Measurements from ENCODE around the gene COA8. TPM values are rescaled to one million over a fixed set of nuclear protein-coding genes. Genes with fewer than 3 reads are reported as not detected.

Gene COA8
- total and polyA plus RNA-seq, 2 of the 8 experiments (the other 6 are each of a cell fraction or from before 2014, with no cell fraction given): 7.1 to 35.5 TPM

DNA sequence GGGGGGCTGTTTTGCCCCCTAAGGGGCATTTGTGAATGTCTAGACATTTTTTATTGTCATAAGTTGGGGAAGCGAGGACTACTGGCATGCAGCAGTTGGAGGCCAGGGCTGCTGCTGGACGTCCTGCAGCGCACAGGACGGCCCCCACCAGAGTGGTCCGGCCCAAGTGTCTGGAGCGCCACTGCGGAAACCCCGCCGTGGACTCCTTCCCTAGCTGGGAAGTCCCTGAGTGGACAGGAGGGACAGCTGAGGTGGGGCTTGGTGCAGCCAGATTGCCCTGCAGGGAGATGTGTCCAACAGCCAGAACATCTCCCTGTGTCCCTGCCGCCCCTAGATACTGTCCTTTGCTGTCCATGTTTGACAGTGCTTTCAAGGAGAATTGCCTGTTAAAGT lies 45.6 kb upstream of the COA8 start:
- Histone ChIP-seq H4K8ac (ENCODE audit: extremely low read depth, insufficient read depth, low read length) (no peak overlapping the region), H3K23ac (ENCODE audit: insufficient read length) (no peak overlapping the region), H3K27me3 (replicated peaks in 1 of 4; ENCODE audit: control insufficient read depth in 3 of 4, extremely low read depth in 1 of 4, insufficient read depth in 3 of 4, low read length in 3 of 4) (no peaks in the 10 kb centered on the region), H2AK5ac (ENCODE audit: low read depth, low read length) (no peak overlapping the region), H3K4me2 (ENCODE audit: insufficient read depth in 1 of 2, low read depth in 2 of 2, low read length in 2 of 2) (no peak overlapping the region), H3K4me3 (ENCODE audit: extremely low read depth in 1 of 4, insufficient read depth in 2 of 4, low read depth in 3 of 4, low read length in 4 of 4) (no peak overlapping the region), H3K56ac (replicated peaks; ENCODE audit: insufficient read length, low read depth, low read length) (no peak overlapping the region), H3K4ac (replicated peaks; ENCODE audit: insufficient read length, low read depth, low read length) (no peak overlapping the region), H3K18ac (ENCODE audit: extremely low read depth, low read length) (no peak overlapping the region), H4K5ac (ENCODE audit: insufficient read length, low read depth, low read length) (no peak overlapping the region), H3K36me3 (ENCODE audit: control insufficient read depth in 2 of 4, insufficient read depth in 4 of 4, low read length in 3 of 4) (peaks cover 8 to 23% (median 17%) of the 10 kb centered on the region in 4 experiments; a peak in 7 of 8 replicates), H3K9me3 (ENCODE audit: insufficient read depth in 2 of 2, low read depth in 1 of 2, low read length in 1 of 2) (no peaks in the 10 kb centered on the region), H2BK12ac (ENCODE audit: low read depth, low read length) (no peak overlapping the region; the same call in 1 of the 2 replicates), H3K79me1 (ENCODE audit: low read depth, low read length) (no peaks in the 10 kb centered on the region), H4K20me1 (replicated peaks in 1 of 2; ENCODE audit: control insufficient read depth in 1 of 2, insufficient read depth in 2 of 2, low read length in 2 of 2) (peaks cover 10 to 19% of the 10 kb centered on the region in 2 experiments), H2BK15ac (ENCODE audit: low read length) (no peak overlapping the region), H2BK120ac (replicated peaks; ENCODE audit: low read depth, low read length) (no peak overlapping the region), H3K27ac (ENCODE audit: low read depth, low read length) (no peak overlapping the region), H3K23me2 (ENCODE audit: low read depth, low read length) (peaks cover 7% of the 10 kb centered on the region; the same call in 1 of the 2 replicates), H3K79me2 (ENCODE audit: control insufficient read depth in 1 of 2, insufficient read depth in 2 of 2, low read length in 2 of 2) (peaks cover 0 to 1% of the 10 kb centered on the region in 2 experiments; a peak in 1 of 4 replicates), H2BK5ac (ENCODE audit: low read depth, low read length) (no peak overlapping the region), H2BK20ac (ENCODE audit: low read length) (no peak overlapping the region), H3K4me1 (replicated peaks in 1 of 4; ENCODE audit: control insufficient read depth in 3 of 4, insufficient read depth in 4 of 4, low read length in 3 of 4) (peaks cover 0 to 23% (median 16%) of the 10 kb centered on the region in 4 experiments; a peak in 6 of 7 replicates), H3K9ac (replicated peaks in 1 of 4; ENCODE audit: extremely low read depth in 1 of 4, low read depth in 3 of 4, low read length in 3 of 4) (no peak overlapping the region), H3K14ac (ENCODE audit: insufficient read length) (no peak overlapping the region), H2AFZ (ENCODE audit: low read length) (no peak overlapping the region), H4K91ac (replicated peaks; ENCODE audit: insufficient read length, low read length) (no peak overlapping the region)
- FAIRE-seq: no peak
- CTCF ChIA-PET (ENCODE audit: partially characterized antibody): interaction anchor here (0.6 to 31.3 kb wide), 4 partner anchors 13 to 47 kb away, joined by 3 to 921 read pairs (median 36); partner anchors contain the start of gene TRMT61A
- TF ChIP-seq KDM1A (IDR thresholded peaks at IDR 0.05; ENCODE audit: borderline replicate concordance, low read length): no peak
- TF ChIP-seq POLR2AphosphoS5 (IDR thresholded peaks at IDR 0.05; ENCODE audit: low read depth, low read length): 0 out of 2 replicates have a peak, but pooled peaks have one; percentile 3
- TF ChIP-seq TAF1 (IDR thresholded peaks at IDR 0.05; ENCODE audit: low read depth, low read length): no peak
- POLR2A ChIA-PET (ENCODE audit: partially characterized antibody): interaction anchor here (1.0 to 12.6 kb wide), 7 partner anchors 7 to 183 kb away, joined by 3 to 844 read pairs (median 7); partner anchors contain the start of genes EIF5 and TRMT61A
- no peak for DNase-seq (ENCODE audit: low read depth in 1 of 2, low spot score in 2 of 2)
- 88% methylated on average over 10 of the region's 10 CpGs; no CpG with 5 or more reads in 1 of the 2 experiments for WGBS, 2 experiments (ENCODE audit: extremely low coverage in 1 of 2, insufficient coverage in 1 of 2, insufficient read length in 1 of 2, insufficient replicate concordance in 2 of 2, low coverage in 1 of 2, low lambda C conversion rate in 2 of 2, missing lambda C conversion rate in 1 of 2)

All from H1 (cell line).